ENCODE measurements around the gene TMEM134.
A peak's percentile ranks its signal among the peaks of the same experiment; 100 is the strongest.

The TMEM134 gene

DNA sequence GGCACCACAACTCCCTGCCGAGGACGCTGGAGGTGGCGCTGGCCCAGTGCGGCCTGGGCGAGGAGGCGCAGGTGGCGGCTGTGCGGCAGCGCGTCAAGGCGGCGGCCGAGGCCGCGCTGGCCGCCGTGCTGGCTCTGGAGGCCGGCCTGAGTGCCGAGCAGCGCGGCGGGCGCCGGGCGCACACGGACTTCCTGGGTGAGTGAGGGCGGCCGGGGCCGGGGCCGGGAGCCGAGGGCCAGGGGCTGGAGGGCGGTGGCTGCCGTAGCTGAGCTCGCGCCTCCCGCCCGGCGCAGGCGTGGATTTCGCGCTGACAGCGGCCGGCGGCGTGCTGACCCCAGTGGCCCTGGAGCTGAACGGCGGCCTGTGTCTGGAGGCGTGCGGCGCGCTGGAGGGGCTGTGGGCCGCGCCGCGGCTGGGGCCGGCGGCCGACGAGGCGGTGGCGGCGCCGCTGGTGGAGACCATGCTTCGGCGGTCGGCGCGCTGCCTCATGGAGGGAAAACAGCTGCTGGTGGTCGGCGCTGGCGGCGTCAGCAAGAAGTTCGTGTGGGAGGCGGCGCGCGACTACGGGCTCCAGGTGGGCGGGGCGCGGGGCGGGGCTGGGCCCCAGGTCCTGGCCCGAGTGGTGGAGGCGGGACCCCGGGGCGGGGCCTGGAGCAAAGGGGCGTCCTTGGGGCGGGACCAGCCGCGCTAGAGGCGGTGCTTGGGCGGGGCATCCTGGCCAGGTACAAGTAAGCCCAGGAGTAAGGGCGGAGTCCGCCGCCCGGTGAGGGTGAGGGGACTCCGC is 48.2 kb downstream of the TMEM134 start:
- DNase-seq: peak; percentile 91

DNA sequence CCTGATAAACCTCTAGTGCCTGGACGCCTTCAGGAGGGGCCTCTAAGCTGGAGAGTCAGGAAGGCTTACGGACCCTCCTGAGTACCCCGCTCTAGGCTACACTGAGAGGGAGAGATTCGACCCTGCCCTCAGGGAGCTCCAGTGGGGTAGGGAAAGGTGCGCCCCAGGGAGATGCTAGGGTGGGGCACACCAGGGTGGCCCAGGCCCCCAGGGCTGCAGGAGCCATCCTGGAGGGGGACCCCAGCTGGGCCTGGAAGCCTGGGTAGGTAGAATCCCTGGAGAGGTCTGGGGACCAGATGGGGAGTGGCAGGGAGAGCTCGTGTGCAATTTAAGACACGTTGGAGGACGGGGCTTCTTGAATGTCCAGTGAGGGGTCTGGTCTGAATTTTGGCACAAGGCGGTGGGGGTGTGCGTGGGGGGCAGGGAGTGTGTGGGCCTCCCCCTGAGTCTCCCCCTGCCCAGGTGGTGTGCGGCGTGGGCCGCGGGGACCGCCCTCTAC is 48.9 kb downstream of the TMEM134 start:
- DNase-seq: no peak

DNA sequence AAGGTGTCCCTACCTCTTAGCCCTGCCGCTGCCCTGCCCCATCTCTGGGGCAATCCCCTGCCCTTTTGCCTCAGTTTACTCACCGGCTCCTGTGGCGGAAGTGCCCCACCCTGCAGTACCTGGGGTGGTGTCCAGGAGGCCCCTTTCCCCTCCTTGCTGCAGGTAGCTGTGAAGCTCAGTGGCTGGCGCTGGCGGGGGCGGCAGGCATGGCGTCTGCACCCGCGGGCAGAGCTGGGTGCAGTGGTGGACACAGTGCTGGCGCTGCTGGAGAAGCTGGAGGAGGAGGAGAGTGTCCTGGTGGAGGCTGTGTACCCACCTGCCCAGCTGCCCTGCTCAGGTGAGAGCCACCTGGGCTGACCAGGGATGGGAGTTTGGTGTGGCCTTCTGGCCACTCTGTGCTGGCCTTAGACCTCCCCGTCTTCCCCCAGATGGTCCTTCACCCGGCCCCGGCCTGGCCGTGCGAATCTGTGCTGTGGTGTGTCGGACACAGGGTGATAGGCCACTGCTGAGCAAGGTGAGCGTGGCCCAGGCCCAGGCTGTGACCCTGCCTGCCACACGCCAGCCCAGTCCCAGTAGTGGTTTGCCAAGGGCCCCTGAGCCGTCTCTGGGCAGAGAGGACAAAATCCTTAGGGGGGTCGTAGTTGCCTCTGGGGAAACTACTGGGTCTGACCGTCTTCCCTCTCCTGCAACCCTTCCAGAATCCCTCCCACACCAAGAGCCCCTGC is 49.6 kb downstream of the TMEM134 start:
- DNase-seq: no peak

DNA sequence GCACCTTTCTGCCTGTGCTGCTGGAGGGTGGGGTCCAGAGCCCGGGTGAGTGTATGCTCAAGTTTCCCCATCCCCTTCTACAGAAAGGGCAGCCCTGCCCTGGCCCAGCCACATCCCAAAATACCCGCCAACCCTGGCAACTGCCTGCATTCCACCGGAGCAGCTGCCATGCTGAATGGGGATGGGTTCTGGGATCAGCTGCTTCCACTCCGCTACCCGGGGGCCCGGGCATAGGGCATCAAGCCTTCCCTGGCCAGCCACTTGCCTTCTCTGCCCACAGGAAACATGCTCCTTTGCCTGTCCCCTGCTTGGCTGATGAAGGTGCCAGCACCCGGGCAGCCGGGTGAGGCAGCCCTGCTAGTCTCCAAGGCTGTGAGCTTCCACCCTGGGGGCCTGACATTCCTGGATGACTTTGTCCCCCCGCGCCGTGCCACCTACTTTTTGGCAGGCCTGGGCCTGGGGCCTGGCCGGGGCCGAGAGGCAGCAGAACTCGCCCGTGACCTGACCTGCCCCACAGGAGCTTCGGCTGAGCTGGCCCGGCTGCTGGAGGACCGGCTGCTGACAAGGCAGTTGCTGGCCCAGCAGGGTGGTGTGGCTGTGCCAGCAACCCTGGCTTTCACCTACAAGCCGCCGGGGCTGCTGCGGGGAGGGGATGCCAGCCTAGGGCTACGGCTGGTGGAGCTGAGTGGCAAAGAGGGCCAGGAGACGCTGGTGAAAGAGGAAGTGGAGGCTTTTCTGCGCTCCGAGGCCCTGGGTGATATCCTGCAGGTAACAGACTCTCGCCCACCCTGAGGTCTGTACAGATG is 50.4 kb downstream of the TMEM134 start:
- DNase-seq: no peak

DNA sequence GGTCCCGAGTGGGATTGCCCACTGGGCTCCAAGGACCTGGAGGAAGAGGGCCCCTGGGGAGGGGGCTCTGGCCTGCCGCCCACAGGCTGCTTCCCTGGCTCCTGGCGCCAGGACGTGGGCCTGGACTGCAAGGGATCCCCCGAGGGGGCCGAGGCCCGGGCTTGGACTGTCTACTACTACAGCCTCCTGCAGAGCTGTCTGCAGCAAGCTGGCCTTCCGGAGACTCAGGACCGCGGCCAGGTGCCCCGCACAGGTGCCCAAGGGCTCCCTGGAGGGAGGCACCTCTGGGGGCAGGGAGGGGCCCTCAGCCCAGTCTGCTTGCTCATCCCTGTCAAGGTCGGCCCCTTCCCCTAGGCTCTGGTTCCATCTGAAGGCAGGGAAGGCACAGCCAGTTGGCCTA is 51.6 kb downstream of the TMEM134 start:
- DNase-seq: no peak

DNA sequence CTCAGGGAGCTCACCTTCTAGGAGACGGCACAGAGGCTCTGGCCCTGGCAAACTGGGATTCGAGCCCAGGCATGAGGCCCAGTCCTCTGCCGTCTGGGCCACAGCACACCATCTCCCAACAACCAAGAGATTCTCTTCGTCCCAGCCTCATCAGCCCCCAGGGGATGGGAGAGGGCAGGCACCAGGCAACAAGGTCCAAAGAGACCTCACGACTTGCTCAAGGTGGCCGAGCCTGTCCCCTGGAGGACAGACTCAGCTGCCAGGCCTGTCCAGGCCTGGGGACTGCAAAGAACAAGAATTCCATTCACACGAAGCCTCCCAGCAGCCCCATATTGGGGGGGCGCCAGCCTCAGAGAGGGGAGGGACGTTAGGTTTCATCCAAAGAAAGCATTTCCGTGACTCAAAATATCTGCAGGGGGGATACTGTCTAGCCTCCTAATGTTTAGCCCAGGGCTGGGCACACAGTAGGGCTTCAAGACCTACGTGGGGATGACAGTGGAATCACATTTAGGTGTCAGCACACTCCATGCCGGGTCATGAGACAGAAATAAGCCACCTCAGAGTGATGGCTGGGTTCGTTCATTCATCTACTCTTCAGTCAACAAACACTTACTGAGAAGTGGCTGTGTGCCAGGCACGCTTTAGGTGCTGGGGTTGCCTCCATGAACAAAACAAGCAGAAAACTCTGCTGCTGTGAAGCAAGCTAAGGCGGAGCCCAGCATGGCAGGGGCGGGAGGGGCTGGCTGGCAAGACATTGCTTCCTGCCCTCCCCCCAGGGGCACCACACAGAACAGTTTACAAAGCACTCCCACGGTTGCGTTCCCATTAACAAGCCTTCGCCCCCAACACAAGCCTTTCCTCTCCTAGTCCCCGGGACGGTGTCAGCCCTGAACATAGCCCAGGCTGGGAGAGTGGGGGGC is 52.4 kb downstream of the TMEM134 start:
- peak; percentile 58 for DNase-seq

DNA sequence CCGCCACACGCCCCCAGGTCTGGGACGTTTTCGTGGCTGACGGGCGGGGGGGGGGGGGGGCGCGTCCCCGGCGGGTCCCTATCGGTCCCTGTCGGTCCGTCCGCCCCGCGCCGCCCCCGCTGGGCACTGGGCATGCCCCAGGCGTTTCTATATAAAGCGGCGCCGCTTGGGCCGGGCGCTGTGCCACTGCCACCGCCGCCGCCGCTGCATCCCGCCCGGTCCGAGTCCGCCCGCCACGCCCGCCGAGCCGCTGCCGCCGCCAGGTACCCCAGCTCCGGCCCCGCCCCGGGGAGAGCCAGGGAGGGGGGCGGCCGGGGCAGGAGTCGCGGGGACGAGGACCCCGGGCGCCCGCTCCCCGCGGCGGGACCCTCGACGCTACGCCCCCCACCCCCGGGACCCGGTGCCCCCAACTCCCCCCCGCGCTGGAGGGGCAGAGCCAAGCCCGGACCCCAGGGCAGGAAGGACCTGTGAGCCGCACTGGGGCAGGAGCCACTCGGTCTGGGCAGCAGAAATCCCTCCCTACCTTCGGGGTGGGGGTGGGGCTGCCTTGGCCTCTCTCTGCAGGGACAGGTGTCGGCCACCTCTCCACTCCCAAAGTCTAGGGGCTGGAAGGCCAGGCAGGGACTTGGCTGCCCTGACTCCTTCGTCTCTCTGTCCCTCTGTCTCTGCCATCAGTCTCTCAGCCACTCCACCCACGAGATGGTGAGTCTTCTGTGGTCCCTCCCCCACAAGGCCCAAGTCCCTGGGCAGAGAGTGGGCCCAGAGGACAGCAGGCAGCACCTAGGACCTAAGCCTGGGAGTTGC is 53.3 kb downstream of the TMEM134 start, which contains the start of gene CARNS1:
Gene CARNS1 (plus strand): TSS at position 178 of the 804 bp plus-strand sequence. CDS start 522 bp downstream, at position 700.
- DNase-seq: no peak

DNA sequence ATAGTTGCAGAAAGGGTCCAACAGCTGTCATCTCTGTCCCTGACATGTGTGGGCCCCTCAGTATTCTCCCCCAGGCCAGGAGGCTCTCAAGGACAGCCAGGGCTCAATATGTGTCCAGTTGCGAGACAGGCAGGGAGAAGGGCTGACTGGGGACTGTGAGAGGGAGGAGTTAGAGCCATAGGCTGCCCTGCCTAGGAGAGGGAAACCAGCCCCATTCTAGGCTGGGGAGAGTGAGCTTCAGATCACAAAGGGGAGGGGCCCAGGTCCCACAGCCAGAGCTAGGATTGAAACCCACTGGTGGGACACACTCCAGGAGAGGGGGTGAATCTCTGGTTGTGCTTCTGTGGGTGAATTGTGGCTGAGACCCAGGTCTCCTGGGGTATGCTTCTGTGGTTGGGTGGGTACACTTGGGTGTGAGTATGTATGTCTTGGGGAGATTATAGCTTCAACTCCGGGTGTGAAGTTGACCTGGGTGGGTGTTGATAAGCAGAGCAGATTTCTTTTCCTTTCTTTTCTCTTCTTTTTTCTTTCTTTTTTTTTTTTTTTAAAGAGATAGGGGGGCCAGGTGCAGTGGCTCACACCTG is 55.7 kb downstream of the TMEM134 start:
- DNase-seq: no peak

DNA sequence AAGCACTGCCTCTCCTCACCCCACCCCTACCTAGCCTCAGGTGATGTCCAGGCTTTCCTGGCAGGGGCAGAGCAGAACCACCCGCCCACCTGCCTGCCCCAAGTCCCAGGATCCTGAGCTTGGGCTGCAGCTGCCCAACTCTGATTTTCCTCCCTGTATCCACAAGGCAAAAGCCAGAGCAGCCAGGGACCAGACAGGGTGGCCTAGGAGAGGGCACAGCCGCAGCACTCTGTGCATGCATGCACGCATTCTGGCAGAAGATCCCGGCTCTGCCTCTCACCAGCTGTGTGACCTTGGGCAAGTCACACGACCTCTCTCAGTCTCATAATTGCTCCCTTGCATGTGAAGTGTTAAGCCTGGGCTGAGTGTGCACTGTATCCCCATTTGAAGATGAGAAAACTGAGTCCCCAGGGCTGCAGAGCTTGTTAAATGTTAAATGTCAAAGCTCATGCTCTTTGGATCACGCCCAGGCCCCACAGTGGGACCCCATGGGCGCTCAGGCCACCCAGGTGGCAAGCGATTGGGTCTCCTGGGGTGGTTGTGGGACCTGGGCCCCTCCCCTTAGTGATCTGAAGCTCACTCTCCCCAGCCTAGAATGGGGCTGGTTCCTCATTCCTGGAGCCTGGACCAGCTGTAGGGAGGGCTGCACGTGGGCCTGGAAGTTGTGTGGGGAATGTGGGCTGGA is 56.4 kb downstream of the TMEM134 start:
- DNase-seq: no peak

DNA sequence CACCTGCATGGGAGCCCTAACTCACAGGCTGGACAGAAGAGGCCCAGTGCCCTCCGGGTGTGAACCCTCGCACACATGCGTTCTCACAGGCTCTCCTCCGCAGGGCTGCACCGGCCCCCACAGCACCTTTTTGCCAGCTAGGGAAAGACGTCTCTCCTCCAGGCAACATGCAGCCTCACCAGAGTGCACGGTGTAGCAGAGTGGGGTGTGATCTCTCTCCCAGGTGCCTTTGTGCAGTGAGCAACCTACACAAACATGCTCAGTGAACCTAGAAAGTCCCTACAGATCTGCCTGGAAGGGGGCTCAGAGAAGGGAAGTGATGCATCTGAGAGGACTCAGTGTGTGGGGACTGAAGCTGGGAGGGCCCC is 57.3 kb downstream of the TMEM134 start:
- DNase-seq: no peak
